ENCODE results near the gene MCM7.
"Not testable (repeated sequence)": the region's sequence is repeated elsewhere in the genome, so short reads cannot be mapped to it uniquely, and the experiment has no call there.

MCM7 gene

GRCh38 chr7:100101016-100101862, at the start of gene MCM7, which contains the start of gene AP4M1:
MCM7 (minus strand) TSS chr7:100101397; CDS start chr7:100101294, 103 bp downstream.
AP4M1 (plus strand) TSS chr7:100101643; CDS start chr7:100101715, 72 bp downstream.
- H3K4me3 ChIP-seq (ENCODE audit: low read depth, low read length): peak within 1 kb of the TSS; percentile 79
- peak; percentile 99 for DNase-seq (ENCODE audit: low read depth)
- TF ChIP-seq CTCF (conservative IDR thresholded peaks at IDR 0.05; ENCODE audit: low read depth, low read length): no peak

- TF ChIP-seq CTCF (conservative IDR thresholded peaks at IDR 0.05; ENCODE audit: low read depth, low read length): no peak
- peak within 1 kb of the TSS; percentile 99 for H3K4me3 ChIP-seq (ENCODE audit: low read depth, low read length)
- DNase-seq (ENCODE audit: low read depth): peak; percentile 99
Observed at GRCh38 chr7:100148559-100149328, 47.5 kb upstream of the MCM7 start, which contains the start of gene LAMTOR4. LAMTOR4 (plus strand) TSS chr7:100148918; CDS start chr7:100148973, 55 bp downstream.

GRCh38 chr7:100148225-100148558, 47.0 kb upstream of the MCM7 start:
- no peak for TF ChIP-seq CTCF (conservative IDR thresholded peaks at IDR 0.05; ENCODE audit: low read depth, low read length)
- H3K4me3 ChIP-seq (ENCODE audit: low read depth, low read length): peak overlapping the region; percentile 41
- no peak for DNase-seq (ENCODE audit: low read depth)

GRCh38 chr7:100147278-100147677, 46.1 kb upstream of the MCM7 start:
- no peak for TF ChIP-seq CTCF (conservative IDR thresholded peaks at IDR 0.05; ENCODE audit: low read depth, low read length)
- DNase-seq (ENCODE audit: low read depth): no peak
- H3K4me3 ChIP-seq (ENCODE audit: low read depth, low read length): no peak overlapping the region

GRCh38 chr7:100146350-100146749, 45.2 kb upstream of the MCM7 start:
- peak; percentile 39 for DNase-seq (ENCODE audit: low read depth)
- not testable (repeated sequence) for H3K4me3 ChIP-seq (ENCODE audit: low read depth, low read length)

GRCh38 chr7:100142461-100142860, 41.3 kb upstream of the MCM7 start:
- DNase-seq (ENCODE audit: low read depth): no peak
- H3K4me3 ChIP-seq (ENCODE audit: low read depth, low read length): no peak overlapping the region
- TF ChIP-seq CTCF (conservative IDR thresholded peaks at IDR 0.05; ENCODE audit: low read depth, low read length): no peak

- TF ChIP-seq CTCF (conservative IDR thresholded peaks at IDR 0.05; ENCODE audit: low read depth, low read length): no peak
- H3K4me3 ChIP-seq (ENCODE audit: low read depth, low read length): no peak overlapping the region
- no peak for DNase-seq (ENCODE audit: low read depth)
Observed at GRCh38 chr7:100141555-100141949, 40.4 kb upstream of the MCM7 start.
